Stomach smooth muscle (tissue), 2 donors: Measurements from ENCODE around the gene NUTM2D.
"Not testable (repeated sequence)": the region's sequence is repeated elsewhere in the genome, so short reads cannot be mapped to it uniquely, and the experiment has no call there.

Experiments used
- H3K27ac ChIP-seq: one replicate; pipeline ENCODE4 v1.7.0; 2013; ENCODE audit warnings: mild to moderate bottlenecking, low read length, inconsistent platforms
- H3K27me3 ChIP-seq, 2 donors: one replicate each; pipeline ENCODE4 v1.7.0; 2013; ENCODE audit warnings: low read length in 2 of 2; ENCODE audit not compliant: insufficient read depth in 2 of 2, control insufficient read depth in 1 of 2
- H3K36me3 ChIP-seq, 2 donors: one replicate each; pipeline ENCODE4 v1.7.0; 2013; ENCODE audit warnings: low read length in 2 of 2; ENCODE audit not compliant: control insufficient read depth in 2 of 2, insufficient read depth in 2 of 2
- H3K4me1 ChIP-seq: one replicate; pipeline ENCODE4 v1.7.0; 2013; ENCODE audit warnings: low read length; ENCODE audit not compliant: control insufficient read depth, insufficient read depth
- H3K4me3 ChIP-seq, 2 donors: one replicate each; pipeline ENCODE4 v1.7.0; 2013; ENCODE audit warnings: low read length in 2 of 2
- H3K9ac ChIP-seq, 2 donors: one replicate each; pipeline ENCODE4 v1.7.0; 2013; ENCODE audit warnings: low read length in 2 of 2, mild to moderate bottlenecking in 1 of 2
- H3K9me3 ChIP-seq, 2 donors: one replicate each; pipeline ENCODE4 v1.7.0; 2013; ENCODE audit warnings: low read length in 2 of 2; ENCODE audit not compliant: control insufficient read depth in 2 of 2
- donor health status: healthy.
- donor health status: Pancreatic carcinoma.

Gene NUTM2D

DNA sequence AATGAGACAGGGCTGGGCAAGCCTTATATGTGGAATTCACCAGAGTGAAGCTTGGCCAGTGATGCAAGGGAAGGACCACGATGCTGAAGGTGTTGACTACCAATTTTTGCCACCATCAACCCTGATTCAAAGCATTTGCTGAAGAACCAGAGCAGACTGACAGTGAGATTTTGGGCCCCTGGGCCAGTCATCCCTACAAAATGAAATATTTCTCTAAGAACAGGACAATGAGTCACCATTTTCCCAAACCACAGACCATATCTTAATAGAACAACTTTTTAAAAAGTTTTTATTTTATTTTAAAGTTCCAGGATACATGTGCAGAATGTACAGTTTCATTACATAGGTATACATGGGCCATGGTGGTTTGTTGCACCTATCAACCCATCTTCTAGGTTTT, 16.5 kb downstream of the NUTM2D start:
- H3K4me1 ChIP-seq, H3K27me3 ChIP-seq, H3K36me3 ChIP-seq, H3K27ac ChIP-seq, H3K4me3 ChIP-seq, H3K9ac ChIP-seq, H3K9me3 ChIP-seq: not testable (repeated sequence)

GRCh38 chr10:87379115-87379514, 21.6 kb downstream of the NUTM2D start:
- not testable (repeated sequence) for H3K4me1 ChIP-seq, H3K9ac ChIP-seq, H3K27me3 ChIP-seq, H3K9me3 ChIP-seq, H3K27ac ChIP-seq, H3K4me3 ChIP-seq, H3K36me3 ChIP-seq

DNA sequence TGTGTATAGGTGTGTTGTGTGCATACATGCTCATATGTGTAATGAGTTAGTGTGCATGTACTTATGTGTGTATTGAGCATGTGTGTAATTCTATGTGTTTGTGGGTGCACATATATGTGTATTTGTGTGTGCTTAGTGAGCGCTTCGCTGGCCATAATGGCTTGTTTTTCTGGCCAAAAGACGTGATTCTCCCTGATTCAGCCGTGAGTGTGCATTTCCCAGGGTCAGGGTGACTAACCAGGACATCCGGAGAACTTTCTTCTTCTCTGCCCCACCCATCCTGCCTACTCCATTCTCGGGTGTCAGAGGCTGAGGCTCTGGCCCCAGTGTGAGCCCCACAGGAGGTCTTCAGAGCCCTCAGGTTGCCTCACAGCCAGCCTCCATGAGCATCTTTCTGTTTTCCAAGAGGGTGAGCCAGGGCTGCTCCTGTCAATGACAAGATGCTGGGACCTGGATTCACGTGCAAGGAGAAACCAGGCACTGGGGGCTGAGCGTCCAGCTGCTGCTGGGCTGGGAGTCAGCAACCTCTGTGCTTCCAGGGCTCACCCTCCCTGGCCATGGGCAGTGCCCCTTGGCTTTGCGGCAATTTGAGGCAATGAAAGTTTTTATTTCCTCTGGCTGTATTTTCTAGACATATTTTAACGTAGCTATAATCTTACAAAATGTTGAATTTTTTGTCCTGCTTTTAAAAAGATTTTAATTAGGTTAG, 25.8 kb downstream of the NUTM2D start:
- H3K9me3 ChIP-seq, H3K9ac ChIP-seq, H3K27ac ChIP-seq, H3K4me1 ChIP-seq, H3K4me3 ChIP-seq, H3K36me3 ChIP-seq, H3K27me3 ChIP-seq: not testable (repeated sequence)

DNA sequence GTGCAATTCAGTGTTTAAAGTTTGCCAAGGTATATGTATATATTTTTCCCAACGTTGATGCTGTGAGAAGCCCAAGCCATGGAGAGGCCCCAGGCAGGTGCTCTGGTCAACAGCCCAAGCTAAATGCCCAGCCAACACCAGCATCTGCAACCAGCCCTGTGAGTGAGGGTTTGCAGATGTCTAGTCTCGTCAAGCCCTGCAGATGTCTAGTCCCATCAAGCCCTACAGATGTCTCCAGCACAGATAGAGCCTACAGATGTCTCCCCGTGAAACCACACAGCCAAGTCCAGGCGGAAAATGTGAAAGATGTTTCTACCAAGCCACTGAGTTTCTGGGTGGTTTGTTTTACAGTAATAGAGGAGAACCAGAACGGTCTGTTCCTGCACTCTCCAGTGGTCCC, 26.7 kb downstream of the NUTM2D start:
- not testable (repeated sequence) for H3K4me3 ChIP-seq, H3K27me3 ChIP-seq, H3K4me1 ChIP-seq, H3K9ac ChIP-seq, H3K36me3 ChIP-seq, H3K9me3 ChIP-seq, H3K27ac ChIP-seq

GRCh38 chr10:87385762-87386360, 28.3 kb downstream of the NUTM2D start:
- not testable (repeated sequence) for H3K27ac ChIP-seq, H3K27me3 ChIP-seq, H3K4me1 ChIP-seq, H3K4me3 ChIP-seq, H3K9me3 ChIP-seq, H3K36me3 ChIP-seq, H3K9ac ChIP-seq

- not testable (repeated sequence) for H3K4me3 ChIP-seq, H3K27me3 ChIP-seq, H3K27ac ChIP-seq, H3K9ac ChIP-seq, H3K36me3 ChIP-seq, H3K4me1 ChIP-seq, H3K9me3 ChIP-seq
Observed at GRCh38 chr10:87391360-87391759, 33.8 kb downstream of the NUTM2D start.

DNA sequence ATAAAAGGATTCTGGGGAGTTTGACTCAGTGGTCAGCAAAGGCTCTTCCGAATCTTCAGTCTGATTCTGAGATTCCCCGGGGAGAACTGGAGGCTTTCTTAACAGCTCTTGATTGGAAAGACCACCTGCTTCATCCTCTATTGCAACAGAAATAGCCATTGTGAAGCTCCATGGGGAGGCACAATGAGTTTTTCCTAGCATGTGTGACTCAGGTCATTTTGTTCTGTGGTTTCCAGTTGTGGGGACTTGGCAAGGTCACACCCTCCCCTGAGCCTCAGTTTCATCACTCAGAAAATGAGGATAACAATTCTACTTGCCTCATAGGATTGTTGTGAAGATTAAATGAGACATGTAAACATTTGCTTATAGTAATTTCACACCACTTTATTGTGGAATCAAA, 38.7 kb downstream of the NUTM2D start:
- H3K4me3 ChIP-seq, H3K27ac ChIP-seq, H3K27me3 ChIP-seq, H3K9me3 ChIP-seq, H3K4me1 ChIP-seq, H3K36me3 ChIP-seq, H3K9ac ChIP-seq: not testable (repeated sequence)

- not testable (repeated sequence) for H3K9ac ChIP-seq, H3K4me1 ChIP-seq, H3K9me3 ChIP-seq, H3K27me3 ChIP-seq, H3K27ac ChIP-seq, H3K36me3 ChIP-seq, H3K4me3 ChIP-seq
Observed at GRCh38 chr10:87398436-87398835, 40.9 kb downstream of the NUTM2D start.

DNA sequence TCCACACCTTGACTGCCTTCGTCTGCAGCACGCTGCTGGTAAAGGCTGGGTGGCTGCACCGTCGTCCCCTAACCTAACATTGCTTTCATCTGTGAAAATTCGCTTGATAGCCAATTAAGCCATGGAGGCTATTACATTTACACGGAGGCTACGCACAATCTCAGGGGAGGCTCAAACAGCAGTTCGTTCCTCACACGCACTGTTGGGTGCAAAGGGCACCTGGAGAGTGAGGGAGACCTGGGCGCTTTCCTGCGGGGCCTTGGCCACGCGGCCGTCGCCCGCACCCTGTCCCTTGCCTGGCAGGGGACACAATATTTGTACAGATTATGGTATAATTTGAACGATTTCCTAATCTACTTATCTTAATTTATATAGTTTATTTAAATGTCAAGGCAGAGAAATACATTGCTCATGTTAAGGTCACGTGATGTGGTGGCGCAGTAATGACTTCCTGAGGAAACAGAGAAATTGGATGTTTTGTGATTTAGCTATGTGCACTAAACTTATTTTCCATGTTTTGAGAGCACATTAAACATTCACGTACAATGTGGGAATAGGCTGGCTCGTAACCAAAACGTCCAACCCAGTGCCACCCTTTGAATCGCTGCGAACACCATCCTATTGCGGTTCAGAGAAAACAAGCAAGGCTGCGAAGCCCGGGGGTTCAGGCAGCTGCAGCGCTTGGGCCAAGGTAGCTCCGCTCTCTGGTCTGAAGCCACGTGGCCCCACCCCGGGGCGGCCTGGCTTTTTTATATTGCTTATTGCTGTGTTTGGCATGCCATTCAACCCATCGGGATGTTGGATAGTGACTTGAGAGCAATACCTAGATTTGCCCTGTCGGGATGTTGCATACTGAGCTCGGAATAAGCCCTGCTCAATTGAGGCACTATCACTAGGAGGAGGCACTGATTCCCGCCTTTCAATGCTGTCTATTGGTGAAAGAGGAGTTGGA, 50.2 kb downstream of the NUTM2D start:
- not testable (repeated sequence) for H3K4me3 ChIP-seq, H3K27ac ChIP-seq, H3K36me3 ChIP-seq, H3K9me3 ChIP-seq, H3K27me3 ChIP-seq, H3K4me1 ChIP-seq, H3K9ac ChIP-seq

- H3K9ac ChIP-seq = not testable (repeated sequence)
Observed at GRCh38 chr10:87413921-87414320, 56.4 kb downstream of the NUTM2D start.

More at GRCh38 chr10:87413921-87414320, 56.4 kb downstream of the NUTM2D start:
- H3K27me3 ChIP-seq, H3K36me3 ChIP-seq, H3K4me3 ChIP-seq, H3K9me3 ChIP-seq, H3K27ac ChIP-seq, H3K4me1 ChIP-seq: not testable (repeated sequence)
